Measurements from ENCODE around the gene PCK1.

PCK1 gene

GRCh38 chr20:57544838-57545564 lies 15.9 kb upstream of the PCK1 start:
- DNase-seq (ENCODE audit: low spot score): no peak
- no peak overlapping the region for H3K4me3 Mint-ChIP-seq
- no peaks in the 10 kb centered on the region for H3K9me3 Mint-ChIP-seq
- H3K27ac Mint-ChIP-seq: no peak overlapping the region
- no peaks in the 10 kb centered on the region for H3K36me3 Mint-ChIP-seq (ENCODE audit: low read depth)
- peaks cover 8% of the 10 kb centered on the region for H3K27me3 Mint-ChIP-seq (ENCODE audit: low read depth)
- H3K4me1 Mint-ChIP-seq (ENCODE audit: low read depth): no peaks in the 10 kb centered on the region

- no peaks in the 10 kb centered on the region for H3K9me3 Mint-ChIP-seq
- peaks cover 8% of the 10 kb centered on the region for H3K27me3 Mint-ChIP-seq (ENCODE audit: low read depth)
- H3K36me3 Mint-ChIP-seq (ENCODE audit: low read depth): no peaks in the 10 kb centered on the region
Measured at GRCh38 chr20:57545927-57546662, 14.8 kb upstream of the PCK1 start.

DNA sequence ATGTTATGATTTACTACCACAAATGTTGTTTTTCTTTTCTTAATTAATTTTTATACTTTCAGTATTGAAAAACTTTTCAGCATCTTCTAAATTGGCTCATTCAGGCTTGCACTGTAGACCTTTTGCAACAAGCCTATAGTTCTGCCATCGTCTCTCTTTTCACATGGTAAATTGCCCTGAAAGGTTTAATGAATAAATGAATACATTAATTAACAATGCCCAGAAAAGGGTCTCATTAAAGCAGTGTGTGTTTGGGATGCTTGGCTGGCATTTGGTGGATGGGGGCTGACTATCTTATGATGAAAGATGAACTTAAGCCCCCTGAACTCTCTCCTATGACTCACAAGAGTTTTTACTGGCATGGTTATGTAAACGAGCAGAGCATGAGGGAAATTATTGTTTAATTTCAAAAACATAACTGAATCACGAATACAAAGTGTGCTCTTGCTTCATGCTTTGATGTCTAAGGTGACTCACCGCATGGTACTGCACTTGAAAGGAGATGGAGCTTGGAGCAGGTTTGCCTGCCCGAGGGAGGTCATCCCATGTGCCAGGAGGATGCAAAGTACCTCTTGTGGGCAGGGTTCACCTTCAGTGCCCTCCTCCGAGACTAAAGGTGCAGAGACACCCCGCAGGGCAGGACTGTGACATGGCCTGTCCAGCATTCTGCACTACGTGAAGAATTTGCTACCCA lies 13.8 kb upstream of the PCK1 start:
- H3K4me1 Mint-ChIP-seq (ENCODE audit: low read depth): no peaks in the 10 kb centered on the region
- no peak overlapping the region for H3K27ac Mint-ChIP-seq
- H3K9me3 Mint-ChIP-seq: no peaks in the 10 kb centered on the region
- H3K36me3 Mint-ChIP-seq (ENCODE audit: low read depth): no peaks in the 10 kb centered on the region
- no peak for DNase-seq (ENCODE audit: low spot score)
- H3K4me3 Mint-ChIP-seq: no peak overlapping the region
- peaks cover 8% of the 10 kb centered on the region for H3K27me3 Mint-ChIP-seq (ENCODE audit: low read depth)

More at GRCh38 chr20:57545927-57546662, 14.8 kb upstream of the PCK1 start:
- Mint-ChIP-seq H3K4me1 (ENCODE audit: low read depth) (no peaks in the 10 kb centered on the region), H3K27ac (no peak overlapping the region), H3K4me3 (no peak overlapping the region)
- DNase-seq (ENCODE audit: low spot score): no peak

- no peak overlapping the region for H3K27ac Mint-ChIP-seq
- no peak overlapping the region for H3K4me3 Mint-ChIP-seq
- no peak for DNase-seq (ENCODE audit: low spot score)
- H3K36me3 Mint-ChIP-seq (ENCODE audit: low read depth): no peaks in the 10 kb centered on the region
- H3K27me3 Mint-ChIP-seq (ENCODE audit: low read depth): peaks cover 5% of the 10 kb centered on the region
- no peaks in the 10 kb centered on the region for H3K4me1 Mint-ChIP-seq (ENCODE audit: low read depth)
- H3K9me3 Mint-ChIP-seq: no peaks in the 10 kb centered on the region
Measured at GRCh38 chr20:57548177-57549058, 12.5 kb upstream of the PCK1 start.

DNA sequence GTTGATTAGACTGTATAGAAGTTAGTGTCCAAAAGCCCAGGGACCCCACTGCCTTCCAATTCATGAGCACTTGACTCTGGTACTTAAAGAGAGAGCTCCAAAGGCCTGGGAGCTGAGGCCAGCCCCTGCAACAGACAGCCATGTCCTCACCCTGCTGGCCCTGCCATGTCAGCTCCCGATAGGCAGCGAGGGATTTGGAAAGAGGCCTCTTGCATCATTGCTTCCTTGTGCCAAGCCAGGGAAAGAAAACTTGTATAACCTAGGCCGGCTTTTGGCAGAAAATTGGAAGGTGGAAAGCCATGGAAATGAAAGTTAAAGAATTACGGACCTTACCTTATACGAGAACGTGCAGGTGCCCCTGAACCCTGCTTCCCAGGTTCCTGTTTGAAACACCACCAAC lies 8.4 kb upstream of the PCK1 start:
- H3K36me3 Mint-ChIP-seq (ENCODE audit: low read depth): no peaks in the 10 kb centered on the region
- H3K27me3 Mint-ChIP-seq (ENCODE audit: low read depth): peaks cover 11% of the 10 kb centered on the region
- no peak for DNase-seq (ENCODE audit: low spot score)
- H3K27ac Mint-ChIP-seq: no peak overlapping the region
- no peaks in the 10 kb centered on the region for H3K9me3 Mint-ChIP-seq
- no peak overlapping the region for H3K4me3 Mint-ChIP-seq
- H3K4me1 Mint-ChIP-seq (ENCODE audit: low read depth): no peaks in the 10 kb centered on the region

DNA sequence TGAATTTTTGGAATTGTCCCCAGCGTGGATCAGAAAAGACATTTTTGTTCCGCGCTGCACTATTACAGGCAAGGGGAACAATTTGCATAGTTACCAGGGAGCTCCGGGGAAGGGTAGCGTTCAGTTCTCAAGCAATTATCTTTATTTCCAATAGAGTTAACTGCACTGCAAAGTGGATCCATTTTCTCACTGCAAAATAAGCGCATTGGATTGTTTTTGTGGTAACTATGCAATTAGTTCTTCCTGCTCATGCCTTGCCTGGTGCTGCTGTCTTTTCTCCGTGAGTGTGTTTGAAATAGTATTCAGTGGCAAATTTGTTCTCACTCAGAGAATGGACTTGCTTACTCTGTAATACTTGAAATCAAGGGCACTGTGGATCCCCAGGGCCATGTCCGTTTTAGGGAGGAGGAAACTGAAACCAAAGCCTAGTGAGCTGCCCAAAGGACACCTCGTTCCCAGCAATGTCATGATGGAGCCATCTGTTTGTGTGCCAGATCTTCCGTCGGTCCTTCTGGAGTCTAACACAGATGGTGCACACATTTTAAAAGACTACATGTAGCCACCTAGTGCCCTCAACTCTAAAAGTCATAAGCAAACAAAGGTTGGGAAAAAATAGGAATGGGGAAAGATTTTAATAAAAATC lies 7.4 kb upstream of the PCK1 start:
- Mint-ChIP-seq H3K27me3 (ENCODE audit: low read depth) (peaks cover 11% of the 10 kb centered on the region), H3K36me3 (ENCODE audit: low read depth) (no peaks in the 10 kb centered on the region), H3K4me1 (ENCODE audit: low read depth) (no peaks in the 10 kb centered on the region), H3K9me3 (no peaks in the 10 kb centered on the region), H3K4me3 (no peak overlapping the region), H3K27ac (no peak overlapping the region)
- DNase-seq (ENCODE audit: low spot score): no peak

- no peak for DNase-seq (ENCODE audit: low spot score)
- Mint-ChIP-seq H3K36me3 (ENCODE audit: low read depth) (no peaks in the 10 kb centered on the region), H3K9me3 (no peaks in the 10 kb centered on the region), H3K4me1 (ENCODE audit: low read depth) (no peaks in the 10 kb centered on the region), H3K27me3 (ENCODE audit: low read depth) (peaks cover 14% of the 10 kb centered on the region), H3K4me3 (no peak overlapping the region), H3K27ac (no peak overlapping the region)
Measured at GRCh38 chr20:57555457-57556184, 5.3 kb upstream of the PCK1 start.

- no peaks in the 10 kb centered on the region for H3K4me1 Mint-ChIP-seq (ENCODE audit: low read depth)
- DNase-seq (ENCODE audit: low spot score): no peak
- H3K27me3 Mint-ChIP-seq (ENCODE audit: low read depth): peaks cover 14% of the 10 kb centered on the region
- H3K4me3 Mint-ChIP-seq: no peak overlapping the region
- no peaks in the 10 kb centered on the region for H3K9me3 Mint-ChIP-seq
- H3K36me3 Mint-ChIP-seq (ENCODE audit: low read depth): no peaks in the 10 kb centered on the region
- H3K27ac Mint-ChIP-seq: no peak overlapping the region
Measured at GRCh38 chr20:57556980-57557274, 4.0 kb upstream of the PCK1 start.

DNA sequence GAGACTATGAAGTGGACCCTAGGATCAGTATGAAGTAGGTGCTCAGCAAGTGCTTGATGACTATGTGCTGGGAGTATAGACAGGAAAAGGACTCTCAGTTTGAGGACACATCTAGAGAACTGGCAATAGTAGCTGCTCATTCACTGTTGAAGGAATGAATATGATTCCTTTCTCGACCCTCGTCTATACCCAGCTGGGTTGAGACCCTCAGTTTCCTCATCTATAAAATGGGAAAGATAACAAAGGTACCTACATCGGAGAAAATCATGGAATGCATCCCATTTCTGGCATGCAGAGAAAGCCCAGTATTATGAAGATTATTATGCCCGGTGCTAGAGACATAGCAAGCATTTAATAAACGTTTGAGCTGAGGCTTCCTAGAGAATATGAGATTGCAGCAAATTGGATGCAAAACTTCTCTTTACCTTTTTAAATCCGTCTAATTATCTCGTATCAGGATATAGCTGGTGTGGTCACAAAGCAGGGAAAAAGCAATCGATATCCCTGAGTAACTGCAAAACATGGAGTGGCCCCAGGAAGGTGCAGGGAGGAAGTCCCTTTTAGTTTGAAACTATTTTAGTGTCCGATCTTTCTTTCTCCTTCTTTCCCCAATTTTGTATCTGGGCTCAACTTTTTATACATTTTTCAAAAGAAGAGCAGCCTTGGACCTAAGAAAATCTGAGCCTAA lies 2.8 kb upstream of the PCK1 start:
- peaks cover 14% of the 10 kb centered on the region for H3K27me3 Mint-ChIP-seq (ENCODE audit: low read depth)
- no peak overlapping the region for H3K27ac Mint-ChIP-seq
- H3K9me3 Mint-ChIP-seq: no peaks in the 10 kb centered on the region
- no peaks in the 10 kb centered on the region for H3K4me1 Mint-ChIP-seq (ENCODE audit: low read depth)
- DNase-seq (ENCODE audit: low spot score): no peak
- no peaks in the 10 kb centered on the region for H3K36me3 Mint-ChIP-seq (ENCODE audit: low read depth)
- H3K4me3 Mint-ChIP-seq: no peak overlapping the region

DNA sequence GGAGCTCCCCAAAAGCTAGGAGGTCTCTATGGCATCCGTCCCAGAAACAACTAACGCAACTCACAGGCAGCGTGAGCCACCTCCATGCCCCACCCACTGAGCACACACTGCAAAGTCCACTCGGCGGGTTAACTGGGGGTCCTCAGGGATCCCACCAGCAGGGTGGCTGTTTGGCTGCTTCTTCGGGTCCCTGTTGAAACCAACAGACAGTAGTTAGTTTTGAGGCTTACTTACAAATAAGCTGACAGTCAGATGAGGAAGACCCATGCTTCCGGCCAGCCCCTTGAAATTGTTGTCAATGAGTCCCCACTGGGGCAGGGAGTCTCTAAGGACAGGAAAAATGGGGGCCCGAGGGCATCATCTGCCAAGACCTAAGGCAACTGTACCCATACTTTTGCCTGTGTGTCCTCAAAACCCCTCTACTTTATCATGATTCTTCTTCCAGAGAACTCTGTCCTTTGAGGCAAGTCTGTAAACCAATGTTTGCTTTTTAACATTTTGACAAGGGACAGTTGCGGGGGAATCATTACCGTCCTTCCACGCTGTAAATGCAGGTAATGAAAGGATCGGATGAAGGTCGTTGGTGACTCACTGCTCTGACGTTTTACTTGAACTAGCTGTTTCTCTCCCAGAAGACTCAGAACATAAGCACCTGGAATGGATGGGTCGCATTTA lies 2.2 kb upstream of the PCK1 start:
- Mint-ChIP-seq H3K36me3 (ENCODE audit: low read depth) (no peaks in the 10 kb centered on the region), H3K4me1 (ENCODE audit: low read depth) (no peaks in the 10 kb centered on the region), H3K9me3 (no peaks in the 10 kb centered on the region), H3K27me3 (ENCODE audit: low read depth) (peaks cover 14% of the 10 kb centered on the region), H3K27ac (no peak overlapping the region), H3K4me3 (no peak overlapping the region)
- DNase-seq (ENCODE audit: low spot score): no peak

- H3K4me3 Mint-ChIP-seq: no peak overlapping the region
- H3K27ac Mint-ChIP-seq: no peak overlapping the region
- H3K36me3 Mint-ChIP-seq (ENCODE audit: low read depth): no peaks in the 10 kb centered on the region
- H3K9me3 Mint-ChIP-seq: no peaks in the 10 kb centered on the region
- DNase-seq (ENCODE audit: low spot score): no peak
- no peaks in the 10 kb centered on the region for H3K4me1 Mint-ChIP-seq (ENCODE audit: low read depth)
- peaks cover 14% of the 10 kb centered on the region for H3K27me3 Mint-ChIP-seq (ENCODE audit: low read depth)
Measured at GRCh38 chr20:57559289-57559634, 1.6 kb upstream of the PCK1 start.

Measured in T-helper 2 cell treated with Interferon-gamma antibody and Interleukin-4, amounts not matched to agents 5 μg/mL and 100 μg/mL, for 36 hours (primary cell).